ENCODE data around the gene MPRIP.

DNA sequence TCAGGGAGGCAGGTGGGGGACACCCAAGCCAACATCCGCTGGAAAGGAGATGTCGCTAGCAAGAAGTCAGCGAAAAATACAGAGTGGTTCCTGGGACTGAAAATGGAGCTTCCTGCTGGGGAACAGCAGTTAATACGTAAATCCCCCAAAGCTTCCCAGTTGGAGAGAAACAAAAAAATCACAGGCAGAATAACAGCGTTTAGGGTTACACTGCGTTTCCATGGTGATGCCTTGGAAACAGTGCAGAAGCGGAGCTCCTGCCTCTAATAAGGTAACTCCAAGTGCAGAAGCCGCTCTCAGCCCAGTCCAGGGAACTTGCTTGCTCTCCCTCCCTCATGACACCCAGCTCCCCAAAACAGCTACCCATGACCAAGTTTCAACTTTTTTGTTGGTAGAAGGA is 90.5 kb downstream of the MPRIP start:
- TF ChIP-seq, protein P1, sequence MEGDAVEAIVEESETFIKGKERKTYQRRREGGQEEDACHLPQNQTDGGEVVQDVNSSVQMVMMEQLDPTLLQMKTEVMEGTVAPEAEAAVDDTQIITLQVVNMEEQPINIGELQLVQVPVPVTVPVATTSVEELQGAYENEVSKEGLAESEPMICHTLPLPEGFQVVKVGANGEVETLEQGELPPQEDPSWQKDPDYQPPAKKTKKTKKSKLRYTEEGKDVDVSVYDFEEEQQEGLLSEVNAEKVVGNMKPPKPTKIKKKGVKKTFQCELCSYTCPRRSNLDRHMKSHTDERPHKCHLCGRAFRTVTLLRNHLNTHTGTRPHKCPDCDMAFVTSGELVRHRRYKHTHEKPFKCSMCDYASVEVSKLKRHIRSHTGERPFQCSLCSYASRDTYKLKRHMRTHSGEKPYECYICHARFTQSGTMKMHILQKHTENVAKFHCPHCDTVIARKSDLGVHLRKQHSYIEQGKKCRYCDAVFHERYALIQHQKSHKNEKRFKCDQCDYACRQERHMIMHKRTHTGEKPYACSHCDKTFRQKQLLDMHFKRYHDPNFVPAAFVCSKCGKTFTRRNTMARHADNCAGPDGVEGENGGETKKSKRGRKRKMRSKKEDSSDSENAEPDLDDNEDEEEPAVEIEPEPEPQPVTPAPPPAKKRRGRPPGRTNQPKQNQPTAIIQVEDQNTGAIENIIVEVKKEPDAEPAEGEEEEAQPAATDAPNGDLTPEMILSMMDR (IDR thresholded peaks at IDR 0.05), result no peak
- no peak for TF ChIP-seq POLR2A (IDR thresholded peaks at IDR 0.05)

Data from esophagus squamous epithelium (tissue), 4 donors.